WTC11 (cell line): ENCODE data around the gene PRPSAP2.

Experiments used
- CREB1 ChIP-seq: sonication (generic); formaldehyde crosslinking; IDR thresholded peaks from 2 replicates; pipeline ENCODE4 v1.8.0; 2023; ENCODE audit warnings: mild to moderate bottlenecking, missing genetic modification reagents
- ETV6 ChIP-seq: sonication (generic); formaldehyde crosslinking; IDR thresholded peaks from 2 replicates; pipeline ENCODE4 v1.8.1; 2022; ENCODE audit warnings: mild to moderate bottlenecking, missing genetic modification reagents
- TEAD1 ChIP-seq: sonication (generic); formaldehyde crosslinking; IDR thresholded peaks from 2 replicates; pipeline ENCODE4 v1.8.0; 2022; ENCODE audit warnings: mild to moderate bottlenecking, missing genetic modification reagents
- TF ChIP-seq, protein P1 (sequence below): fragments of 200-600 bp; IDR thresholded peaks from 2 replicates; pipeline ENCODE4 v1.8.0; 2022; ENCODE audit warnings: antibody characterized with exemption
- TF ChIP-seq, protein P2 (sequence below): sonication (generic); formaldehyde crosslinking; IDR thresholded peaks from 2 replicates; pipeline ENCODE4 v1.8.0; 2022; ENCODE audit warnings: missing genetic modification reagents

DNA sequence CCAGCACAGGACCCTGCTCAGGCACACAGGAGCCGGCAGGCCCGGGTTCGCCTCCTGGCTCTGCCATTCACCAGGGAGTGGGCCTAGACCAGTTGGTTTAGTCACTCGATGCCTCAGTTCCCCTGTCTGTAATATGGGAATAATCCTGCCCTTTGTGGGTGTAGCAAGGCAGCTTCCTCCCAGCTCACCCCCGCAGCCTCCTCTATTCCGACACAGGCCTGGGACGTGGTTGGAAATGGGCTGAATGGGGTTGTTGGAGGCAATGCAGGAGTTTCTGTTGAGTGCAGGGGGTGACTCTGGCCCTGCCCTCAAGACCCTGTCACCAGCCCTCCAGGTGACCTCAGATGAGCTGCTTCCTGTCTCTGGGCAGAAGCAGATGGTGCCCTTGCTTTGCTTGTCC is 113.9 kb downstream of the PRPSAP2 start:
- TF ChIP-seq, protein P1, sequence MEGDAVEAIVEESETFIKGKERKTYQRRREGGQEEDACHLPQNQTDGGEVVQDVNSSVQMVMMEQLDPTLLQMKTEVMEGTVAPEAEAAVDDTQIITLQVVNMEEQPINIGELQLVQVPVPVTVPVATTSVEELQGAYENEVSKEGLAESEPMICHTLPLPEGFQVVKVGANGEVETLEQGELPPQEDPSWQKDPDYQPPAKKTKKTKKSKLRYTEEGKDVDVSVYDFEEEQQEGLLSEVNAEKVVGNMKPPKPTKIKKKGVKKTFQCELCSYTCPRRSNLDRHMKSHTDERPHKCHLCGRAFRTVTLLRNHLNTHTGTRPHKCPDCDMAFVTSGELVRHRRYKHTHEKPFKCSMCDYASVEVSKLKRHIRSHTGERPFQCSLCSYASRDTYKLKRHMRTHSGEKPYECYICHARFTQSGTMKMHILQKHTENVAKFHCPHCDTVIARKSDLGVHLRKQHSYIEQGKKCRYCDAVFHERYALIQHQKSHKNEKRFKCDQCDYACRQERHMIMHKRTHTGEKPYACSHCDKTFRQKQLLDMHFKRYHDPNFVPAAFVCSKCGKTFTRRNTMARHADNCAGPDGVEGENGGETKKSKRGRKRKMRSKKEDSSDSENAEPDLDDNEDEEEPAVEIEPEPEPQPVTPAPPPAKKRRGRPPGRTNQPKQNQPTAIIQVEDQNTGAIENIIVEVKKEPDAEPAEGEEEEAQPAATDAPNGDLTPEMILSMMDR = no peak
- no peak for TF ChIP-seq TEAD1 (CRISPR knock-in tag)
- no peak for TF ChIP-seq ETV6 (CRISPR knock-in tag)
- TF ChIP-seq, protein P2, sequence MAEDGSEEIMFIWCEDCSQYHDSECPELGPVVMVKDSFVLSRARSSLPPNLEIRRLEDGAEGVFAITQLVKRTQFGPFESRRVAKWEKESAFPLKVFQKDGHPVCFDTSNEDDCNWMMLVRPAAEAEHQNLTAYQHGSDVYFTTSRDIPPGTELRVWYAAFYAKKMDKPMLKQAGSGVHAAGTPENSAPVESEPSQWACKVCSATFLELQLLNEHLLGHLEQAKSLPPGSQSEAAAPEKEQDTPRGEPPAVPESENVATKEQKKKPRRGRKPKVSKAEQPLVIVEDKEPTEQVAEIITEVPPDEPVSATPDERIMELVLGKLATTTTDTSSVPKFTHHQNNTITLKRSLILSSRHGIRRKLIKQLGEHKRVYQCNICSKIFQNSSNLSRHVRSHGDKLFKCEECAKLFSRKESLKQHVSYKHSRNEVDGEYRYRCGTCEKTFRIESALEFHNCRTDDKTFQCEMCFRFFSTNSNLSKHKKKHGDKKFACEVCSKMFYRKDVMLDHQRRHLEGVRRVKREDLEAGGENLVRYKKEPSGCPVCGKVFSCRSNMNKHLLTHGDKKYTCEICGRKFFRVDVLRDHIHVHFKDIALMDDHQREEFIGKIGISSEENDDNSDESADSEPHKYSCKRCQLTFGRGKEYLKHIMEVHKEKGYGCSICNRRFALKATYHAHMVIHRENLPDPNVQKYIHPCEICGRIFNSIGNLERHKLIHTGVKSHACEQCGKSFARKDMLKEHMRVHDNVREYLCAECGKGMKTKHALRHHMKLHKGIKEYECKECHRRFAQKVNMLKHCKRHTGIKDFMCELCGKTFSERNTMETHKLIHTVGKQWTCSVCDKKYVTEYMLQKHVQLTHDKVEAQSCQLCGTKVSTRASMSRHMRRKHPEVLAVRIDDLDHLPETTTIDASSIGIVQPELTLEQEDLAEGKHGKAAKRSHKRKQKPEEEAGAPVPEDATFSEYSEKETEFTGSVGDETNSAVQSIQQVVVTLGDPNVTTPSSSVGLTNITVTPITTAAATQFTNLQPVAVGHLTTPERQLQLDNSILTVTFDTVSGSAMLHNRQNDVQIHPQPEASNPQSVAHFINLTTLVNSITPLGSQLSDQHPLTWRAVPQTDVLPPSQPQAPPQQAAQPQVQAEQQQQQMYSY = no peak
- no peak for TF ChIP-seq CREB1 (CRISPR knock-in tag)
